OCI-M2 (cell line): ENCODE results near the gene PYM1.
"Not testable (repeated sequence)": the region's sequence is repeated elsewhere in the genome, so short reads cannot be mapped to it uniquely, and the experiment has no call there.

Experiments
- DNase-seq: peaks from one replicate; lab custom pipeline; 2025; ENCODE audit not compliant: unreplicated experiment; lab: John Stamatoyannopoulos, UW

The PYM1 gene

DNA sequence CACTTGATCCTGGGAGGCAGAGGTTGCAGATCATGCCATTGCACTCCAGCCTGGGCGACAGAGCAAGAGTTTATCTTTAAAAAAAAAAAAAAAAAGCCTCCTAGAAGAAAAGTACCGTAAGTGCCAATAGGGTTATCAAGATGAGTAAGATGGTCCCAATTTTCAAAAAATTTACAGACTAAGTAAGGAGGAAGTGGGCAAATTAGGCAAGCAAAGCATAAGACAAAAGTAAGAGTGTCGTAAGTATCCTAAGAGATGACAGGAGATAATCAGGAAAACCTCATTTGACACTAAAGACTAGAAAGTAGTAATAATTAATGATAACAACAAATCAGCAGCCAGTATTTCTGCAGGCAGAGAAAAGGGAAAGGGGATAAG, 12.2 kb downstream of the PYM1 start:
- DNase-seq, result no peak

- no peak for DNase-seq
These were observed 14.8 kb downstream of the PYM1 start for GRCh38 chr12:55912908-55913307.

DNA sequence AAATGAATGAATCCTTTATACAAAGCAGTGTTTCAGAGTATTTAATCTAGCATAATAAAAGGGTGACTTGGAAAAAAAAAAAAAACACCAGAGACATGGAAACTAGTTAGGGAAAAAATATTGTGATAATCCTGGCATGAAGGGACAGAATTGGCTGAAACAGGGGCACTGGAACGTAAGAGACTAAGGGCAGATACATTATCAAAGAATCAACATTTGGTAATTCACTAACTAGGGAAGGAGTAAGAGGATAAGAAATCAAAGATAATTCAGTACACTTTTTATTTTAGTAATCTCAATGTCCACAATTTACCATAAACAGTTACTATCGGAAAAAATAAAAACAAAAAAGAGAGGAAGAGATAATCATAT, 18.2 kb downstream of the PYM1 start:
- no peak for DNase-seq

DNA sequence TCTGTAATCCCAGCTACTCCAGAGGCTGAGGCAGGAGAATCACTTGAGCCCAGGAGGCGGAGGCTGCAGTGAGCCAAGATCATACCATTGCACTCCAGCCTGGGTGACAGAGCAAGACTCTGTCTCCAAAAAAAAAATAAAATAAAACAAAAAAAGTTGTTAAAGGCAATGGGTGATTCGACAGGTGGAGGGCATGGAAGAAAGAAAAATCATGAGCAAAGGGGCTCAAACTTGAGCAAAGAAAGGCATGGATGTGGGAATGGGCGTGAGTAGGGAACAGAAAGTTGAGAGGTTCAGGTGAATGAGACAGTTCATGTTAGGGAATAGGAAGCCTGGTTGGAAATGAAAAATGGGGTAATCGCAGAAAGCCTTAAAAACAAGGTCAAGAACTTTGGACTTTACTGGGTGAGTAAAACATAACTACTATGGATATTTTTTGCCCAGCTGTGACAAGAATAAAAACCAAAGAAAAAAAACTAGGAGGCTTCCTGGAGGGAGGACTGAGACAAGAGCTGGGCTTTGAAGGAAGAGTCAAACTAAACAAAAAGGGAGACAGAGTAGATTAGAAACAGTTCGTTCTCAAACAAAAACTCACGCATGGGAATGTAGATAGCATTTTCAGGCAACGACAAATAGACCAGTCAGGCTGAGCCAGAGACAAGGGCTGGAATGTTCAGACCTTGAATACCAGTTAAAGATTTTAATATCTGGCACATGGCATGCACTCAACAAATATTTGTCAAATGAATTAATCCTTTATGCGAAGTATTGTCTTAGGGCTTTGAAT, 18.8 kb downstream of the PYM1 start:
- DNase-seq, result no peak

GRCh38 chr12:55906056-55906455, 21.6 kb downstream of the PYM1 start:
- no peak for DNase-seq

DNA sequence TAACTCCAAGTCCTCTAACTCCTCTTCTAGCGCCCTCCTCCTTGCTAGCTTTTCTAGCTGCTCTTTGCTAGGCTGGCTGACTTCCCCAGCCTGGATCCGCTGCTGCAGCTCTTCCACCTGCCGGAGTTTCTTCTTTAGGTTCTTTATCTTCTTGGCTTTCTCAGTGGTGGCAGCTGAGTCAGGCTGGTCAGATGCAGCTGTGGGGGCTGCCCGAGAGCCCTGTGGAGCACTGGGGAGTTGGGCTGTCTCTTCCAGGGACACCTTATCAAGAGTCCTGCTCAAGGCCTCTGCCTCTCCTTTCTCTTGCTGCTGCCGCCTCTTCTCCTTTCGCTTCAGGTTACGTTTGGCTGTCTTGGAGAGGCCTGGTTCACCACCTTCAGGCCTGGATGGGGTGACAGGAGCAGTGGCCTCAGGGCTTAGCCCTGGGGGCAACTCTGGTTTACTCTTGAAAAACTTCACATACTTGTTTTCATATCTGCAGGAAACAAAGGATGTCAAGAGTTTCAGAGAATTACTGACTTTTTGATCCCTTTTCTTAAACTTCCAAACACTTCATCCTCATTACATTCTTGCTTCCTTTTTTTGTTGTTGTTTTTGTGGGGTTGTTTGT, 25.7 kb downstream of the PYM1 start:
- DNase-seq, result no peak

DNA sequence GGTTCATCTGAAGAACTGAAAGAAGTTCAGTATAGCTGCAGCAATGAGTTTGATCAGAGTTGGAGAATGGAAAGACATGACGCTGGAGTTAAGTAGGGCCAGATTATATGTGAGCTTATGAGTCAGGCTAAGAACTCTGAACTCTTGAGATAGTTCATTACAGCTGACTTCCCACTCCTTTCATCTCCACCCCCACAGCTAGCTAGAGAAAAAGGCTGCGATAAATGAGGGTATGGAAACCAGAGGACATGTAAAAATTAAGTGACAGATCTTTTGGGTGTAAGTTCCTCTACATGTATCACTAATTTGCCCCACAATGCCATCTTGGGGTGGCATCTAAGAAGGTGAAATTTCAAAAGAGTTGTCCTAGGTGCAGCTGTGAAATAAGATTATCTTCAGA, 28.6 kb downstream of the PYM1 start:
- DNase-seq, result no peak

DNA sequence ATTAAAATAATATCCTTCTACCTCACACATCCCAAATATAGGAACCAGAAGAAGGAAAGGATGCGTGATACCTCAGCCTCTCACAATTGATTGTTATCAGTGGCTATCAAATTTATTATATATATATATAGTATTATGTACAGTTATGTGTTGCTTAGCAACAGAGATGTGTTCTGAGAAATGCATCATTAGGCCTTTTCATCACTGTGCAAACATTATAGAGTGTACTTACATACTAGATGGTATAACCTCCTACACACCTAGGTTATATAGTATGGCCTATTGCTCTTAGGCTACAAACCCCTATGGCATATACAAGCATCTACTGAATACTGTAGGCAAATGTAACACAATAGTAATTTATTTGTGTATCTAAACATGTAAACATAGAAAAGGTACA, 34.0 kb downstream of the PYM1 start:
- DNase-seq, result no peak

- no peak for DNase-seq
These were observed 36.4 kb downstream of the PYM1 start for GRCh38 chr12:55891310-55891709.

DNA sequence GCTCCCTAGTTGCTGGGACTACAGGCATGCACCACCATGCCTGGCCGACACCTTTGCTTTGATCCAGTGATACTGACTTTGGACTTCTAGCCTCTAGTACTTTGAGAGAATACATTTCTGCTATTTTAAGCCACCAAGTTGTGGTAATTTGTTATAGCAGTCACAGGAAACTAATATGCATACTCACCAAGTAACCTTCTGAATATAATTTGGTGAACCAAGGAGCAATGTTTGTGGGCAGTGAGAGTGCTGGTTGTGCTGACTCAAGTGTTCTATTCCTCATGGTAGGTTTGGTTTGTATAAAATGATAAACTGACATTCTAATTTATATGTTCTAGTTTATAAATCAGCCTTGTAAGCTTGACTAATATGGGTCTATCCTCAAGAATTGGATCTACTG, 42.6 kb downstream of the PYM1 start:
- no peak for DNase-seq

GRCh38 chr12:55877824-55878223, 49.9 kb downstream of the PYM1 start:
- no peak for DNase-seq

DNA sequence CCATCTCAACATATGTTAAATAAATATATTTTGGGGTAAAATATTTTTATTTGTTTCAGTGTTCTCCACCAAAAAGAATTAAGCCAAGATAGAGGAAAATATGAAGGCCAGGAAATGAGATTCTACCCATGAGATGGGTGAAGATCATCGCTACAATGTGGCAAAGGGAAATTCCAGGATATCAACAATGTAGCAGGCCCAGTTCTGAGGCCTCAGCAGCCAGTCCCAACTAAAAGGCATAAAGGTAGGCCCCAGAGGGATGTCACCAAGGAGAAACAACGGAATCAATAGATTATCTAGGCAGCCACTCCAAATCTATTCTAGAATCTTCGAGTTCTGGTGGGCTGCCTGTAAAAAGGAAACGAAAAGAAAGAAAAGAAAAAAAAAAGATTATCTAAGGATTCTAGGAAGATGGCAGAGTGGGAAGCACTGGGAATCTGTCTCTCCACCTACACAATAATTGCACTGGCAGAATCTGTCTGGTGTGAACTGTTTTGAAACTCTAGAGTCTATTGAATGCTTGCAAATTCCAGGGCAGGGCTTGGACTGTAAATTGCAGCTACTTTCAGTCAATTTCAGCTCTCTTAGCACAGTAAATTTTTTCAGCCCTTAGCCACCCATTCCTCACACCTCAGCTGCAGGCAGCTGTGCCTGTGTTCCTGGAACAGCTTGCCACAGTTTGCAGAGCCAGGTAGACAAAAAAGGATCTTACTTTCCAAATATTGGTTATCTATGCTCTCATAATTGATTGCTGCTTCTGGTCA, 51.8 kb downstream of the PYM1 start:
- DNase-seq, result no peak

- DNase-seq, result no peak
These were observed 53.3 kb downstream of the PYM1 start for GRCh38 chr12:55874443-55874842.

DNA sequence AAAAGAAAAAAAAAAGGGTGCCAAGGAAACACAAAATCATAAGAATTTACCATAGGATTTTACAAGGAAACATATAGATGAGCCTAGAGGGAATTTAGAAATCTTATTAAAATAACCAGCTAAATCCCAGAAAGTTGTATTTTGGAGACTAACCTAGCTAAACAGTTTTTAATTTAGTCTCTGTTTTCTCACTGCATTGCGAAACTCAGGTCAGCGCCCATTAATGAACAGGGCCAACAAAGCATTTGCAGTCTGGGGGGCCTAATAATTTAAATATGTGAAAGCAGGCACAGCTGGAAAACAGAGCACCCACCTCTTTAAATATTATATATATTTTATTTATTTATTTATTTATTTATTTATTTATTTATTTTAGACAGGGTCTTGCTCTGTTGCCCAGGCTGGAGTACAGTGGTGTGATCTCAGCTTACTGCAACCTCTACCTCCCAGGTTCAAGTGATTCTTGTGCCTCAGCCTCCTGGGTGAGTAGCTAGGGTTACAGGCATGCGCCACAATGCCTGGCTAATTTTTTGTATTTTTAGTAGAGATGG, 61.2 kb downstream of the PYM1 start:
- DNase-seq, result not testable (repeated sequence)

- no peak for DNase-seq
These were observed 62.4 kb downstream of the PYM1 start for GRCh38 chr12:55865327-55865726.

DNA sequence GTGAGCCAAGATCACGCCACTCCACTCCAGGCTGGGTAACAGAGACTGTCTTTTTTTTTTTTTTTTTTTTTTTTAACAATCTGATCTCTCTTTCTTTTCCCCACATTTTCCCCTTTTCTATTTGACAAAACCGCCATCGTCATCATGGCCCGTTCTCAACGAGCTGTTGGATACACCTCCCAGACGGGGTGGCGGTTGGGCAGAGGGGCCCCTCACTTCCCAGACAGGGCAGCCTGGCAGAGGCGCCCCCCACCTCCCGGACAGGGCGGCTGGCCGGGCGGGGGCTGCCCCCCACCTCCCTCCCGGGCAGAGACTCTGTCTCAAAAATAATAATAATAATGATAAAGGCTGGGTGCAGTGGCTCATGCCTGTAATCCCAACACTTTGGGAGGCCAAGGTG, 64.8 kb downstream of the PYM1 start:
- not testable (repeated sequence) for DNase-seq

DNA sequence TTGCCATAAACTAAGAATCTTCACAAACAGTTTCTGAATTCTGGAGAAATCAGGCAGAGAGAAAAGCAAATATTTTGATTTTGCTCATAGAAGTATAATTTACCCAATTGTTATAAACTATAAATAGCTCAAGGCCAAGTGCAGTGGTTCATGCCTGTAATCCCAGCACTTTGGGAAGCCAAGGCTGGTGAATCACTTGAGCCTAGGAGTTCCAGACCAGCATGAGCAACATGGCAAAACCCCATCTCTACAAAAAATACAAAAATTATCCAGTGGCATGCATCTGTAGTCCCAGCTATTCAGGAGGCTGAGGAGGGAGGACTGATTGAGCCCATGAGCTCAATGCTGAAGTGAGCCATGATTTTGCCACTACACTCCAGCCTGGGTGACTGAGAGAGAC, 65.4 kb downstream of the PYM1 start:
- no peak for DNase-seq

DNA sequence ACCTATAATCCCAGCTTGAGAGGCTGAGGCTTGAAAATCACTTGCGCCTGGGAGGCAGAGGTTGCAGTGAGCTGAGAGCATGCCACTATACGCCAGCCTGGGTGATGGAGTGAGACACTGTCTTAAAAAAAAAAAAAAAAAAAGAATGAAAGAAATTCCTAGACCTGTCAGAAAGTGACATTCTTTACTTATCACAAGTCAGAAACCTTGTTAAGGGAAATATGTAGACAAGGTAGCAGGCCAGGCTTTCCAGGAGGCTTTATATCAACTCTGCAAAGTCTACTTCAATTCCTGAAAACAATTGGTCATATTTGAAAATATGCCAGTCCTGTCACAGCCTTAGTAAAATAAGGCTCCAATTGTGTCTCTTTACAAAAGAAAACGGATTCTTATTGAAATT, 65.8 kb downstream of the PYM1 start:
- DNase-seq, result no peak

GRCh38 chr12:55861396-55861795, 66.3 kb downstream of the PYM1 start:
- no peak for DNase-seq

GRCh38 chr12:55852740-55853139, 75.0 kb downstream of the PYM1 start:
- no peak for DNase-seq
